NCI-H146 (cell line): ENCODE results near the gene ANKRD55.
"Not testable (repeated sequence)": the region's sequence is repeated elsewhere in the genome, so short reads cannot be mapped to it uniquely, and the experiment has no call there.

Experiments used
- DNase-seq: peaks from one replicate; lab custom pipeline; 2025; lab: John Stamatoyannopoulos, UW

ANKRD55 gene

GRCh38 chr5:56207537-56207936 lies 25.6 kb downstream of the ANKRD55 start:
- DNase-seq = no peak

DNA sequence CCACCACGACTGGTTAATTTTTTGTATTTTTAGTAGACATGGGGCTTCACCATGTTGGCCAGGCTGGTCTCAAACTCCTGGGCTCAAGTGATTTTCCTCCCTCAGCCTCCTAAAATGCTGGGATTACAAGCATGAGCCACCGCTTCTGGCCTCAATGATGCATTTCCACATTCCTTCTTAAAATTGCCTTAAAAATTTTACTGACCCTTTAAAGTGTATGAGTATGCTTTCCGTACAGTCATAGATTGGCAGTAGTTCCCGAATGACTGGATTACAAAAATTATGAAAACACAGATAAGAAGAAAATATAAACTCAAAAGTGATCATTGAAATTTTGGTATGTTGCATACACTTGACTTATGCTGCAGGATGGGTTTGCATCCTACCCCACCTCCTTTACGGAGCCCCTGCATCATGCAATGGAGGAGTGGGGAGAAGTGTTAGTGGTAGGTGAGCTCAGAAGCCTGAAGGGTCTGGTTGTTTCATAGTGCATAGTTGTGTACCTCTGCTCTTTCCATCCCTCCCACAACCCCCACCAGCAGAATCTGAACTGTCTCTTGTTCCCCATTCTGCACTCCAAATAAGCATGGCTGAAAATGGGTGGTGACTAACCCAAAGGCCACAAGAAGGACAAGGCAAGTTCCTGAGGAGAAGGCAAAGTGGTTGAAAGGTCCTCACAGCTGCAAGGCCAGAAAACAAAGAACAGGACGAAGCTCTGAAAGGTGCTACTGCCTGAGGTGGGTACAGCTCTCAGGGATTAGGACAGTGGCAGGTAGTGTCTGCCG lies 26.8 kb downstream of the ANKRD55 start:
- no peak for DNase-seq

- DNase-seq = not testable (repeated sequence)
Measured at GRCh38 chr5:56203936-56204335, 29.2 kb downstream of the ANKRD55 start.

DNA sequence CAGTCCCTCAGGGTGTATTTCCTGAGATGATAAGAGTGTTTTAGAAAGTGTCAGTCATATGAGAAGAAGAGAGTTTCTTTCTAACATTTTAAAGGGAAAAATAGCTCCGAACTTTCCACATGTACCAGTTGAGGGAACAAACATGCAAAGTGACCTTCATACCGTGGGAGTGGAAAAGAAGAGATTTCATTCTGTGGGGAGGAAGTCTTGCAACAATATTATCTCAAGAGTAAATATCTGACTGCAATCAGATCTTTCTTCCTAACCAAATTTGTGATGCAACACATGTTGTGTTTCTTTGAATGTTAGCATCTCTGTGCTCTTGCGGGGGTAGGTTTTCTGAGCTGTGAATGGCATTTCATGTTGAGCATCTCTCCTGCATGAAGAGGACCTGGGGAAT lies 30.6 kb downstream of the ANKRD55 start:
- DNase-seq = no peak

- not testable (repeated sequence) for DNase-seq
Measured at GRCh38 chr5:56201762-56202261, 31.3 kb downstream of the ANKRD55 start.

DNA sequence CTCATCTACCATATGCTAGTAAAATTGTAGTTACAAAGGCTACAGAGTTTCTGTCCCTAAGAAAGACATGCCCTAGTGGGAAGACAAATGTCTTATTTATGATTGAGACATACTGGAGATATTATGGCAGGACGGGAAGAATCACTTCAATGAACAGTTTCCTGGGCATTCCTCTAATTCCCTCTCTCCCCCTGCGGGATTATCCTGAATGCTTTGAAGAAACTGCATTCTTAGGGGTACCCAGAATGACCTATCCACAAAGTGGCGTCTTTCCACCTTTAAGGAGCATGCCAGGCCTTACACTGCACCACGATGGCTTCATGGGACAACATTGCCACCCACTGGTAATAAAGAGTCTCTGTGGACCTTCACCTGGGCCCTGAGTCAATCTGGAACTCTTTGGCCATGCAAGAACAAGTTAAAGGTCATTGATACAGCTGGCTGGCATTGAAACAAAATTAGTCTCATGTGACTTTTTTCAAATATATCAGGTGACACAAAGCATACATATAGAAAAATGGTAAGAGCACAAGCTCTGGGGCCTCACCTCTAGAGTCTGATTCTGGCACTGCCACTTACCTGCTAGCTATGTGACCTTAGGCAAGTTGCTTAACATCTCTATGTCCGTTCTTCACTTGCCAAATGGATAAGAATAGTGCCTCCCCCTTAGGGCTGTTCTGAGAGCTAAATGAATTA lies 32.0 kb downstream of the ANKRD55 start:
- DNase-seq = peak; percentile 8

DNA sequence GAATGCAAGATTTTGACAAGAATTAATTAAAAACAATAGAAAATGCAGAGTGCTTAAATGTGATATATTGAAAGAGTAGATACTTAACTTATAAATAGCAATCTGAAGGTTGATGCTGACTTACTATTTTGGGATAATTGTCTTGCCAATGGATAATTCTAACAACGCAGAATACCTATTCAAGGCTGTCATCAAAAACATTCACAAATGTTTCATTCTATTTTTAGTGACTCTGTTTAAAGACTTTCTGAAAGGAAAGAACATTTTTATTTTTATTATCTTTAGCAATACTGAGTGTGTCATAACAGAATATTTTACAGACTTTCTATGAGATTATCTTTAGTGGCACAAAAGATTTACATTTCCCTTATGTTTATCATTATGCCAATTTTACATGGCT lies 38.1 kb downstream of the ANKRD55 start:
- DNase-seq = no peak

GRCh38 chr5:56192246-56192645 lies 40.9 kb downstream of the ANKRD55 start:
- no peak for DNase-seq

DNA sequence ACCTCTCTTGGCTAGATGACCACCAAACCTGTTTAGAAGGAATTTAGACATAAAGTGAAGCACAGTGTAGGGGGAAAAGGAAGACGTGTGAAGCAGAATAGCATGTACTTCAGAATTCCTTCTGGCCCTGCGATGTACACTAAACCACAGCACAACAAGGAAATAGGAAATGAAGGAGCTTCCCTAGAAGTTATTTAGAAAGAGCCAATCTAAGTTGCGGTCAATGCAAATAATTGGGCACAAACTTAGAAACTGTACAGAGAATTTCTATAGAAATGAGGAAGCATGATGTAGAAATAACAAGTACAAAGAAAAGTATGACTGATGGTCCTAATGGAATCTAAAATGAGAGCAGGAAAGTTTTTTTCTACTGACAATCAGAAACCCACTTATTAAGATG lies 41.5 kb downstream of the ANKRD55 start:
- DNase-seq = no peak

GRCh38 chr5:56190497-56190896 lies 42.6 kb downstream of the ANKRD55 start:
- no peak for DNase-seq

- no peak for DNase-seq
Measured at GRCh38 chr5:56185768-56186311, 47.3 kb downstream of the ANKRD55 start.

DNA sequence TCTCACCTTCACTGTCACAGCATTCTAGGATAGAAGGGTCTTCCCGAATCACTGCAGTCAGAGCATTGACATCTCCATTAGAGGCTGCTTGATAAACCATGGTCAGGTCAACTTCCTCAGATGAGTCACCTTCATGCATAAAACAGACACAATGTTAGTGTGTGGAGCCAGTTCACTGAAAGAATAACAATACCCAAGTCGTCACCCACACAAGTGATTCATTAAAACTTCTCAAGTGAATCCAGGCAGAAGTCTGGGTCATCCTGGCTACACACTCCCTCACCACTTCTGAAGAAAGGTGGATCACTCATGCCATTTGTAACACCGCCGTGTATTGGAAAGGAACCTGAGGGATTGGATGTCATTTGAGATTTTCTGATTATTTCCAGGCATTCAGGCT lies 49.6 kb downstream of the ANKRD55 start:
- no peak for DNase-seq

DNA sequence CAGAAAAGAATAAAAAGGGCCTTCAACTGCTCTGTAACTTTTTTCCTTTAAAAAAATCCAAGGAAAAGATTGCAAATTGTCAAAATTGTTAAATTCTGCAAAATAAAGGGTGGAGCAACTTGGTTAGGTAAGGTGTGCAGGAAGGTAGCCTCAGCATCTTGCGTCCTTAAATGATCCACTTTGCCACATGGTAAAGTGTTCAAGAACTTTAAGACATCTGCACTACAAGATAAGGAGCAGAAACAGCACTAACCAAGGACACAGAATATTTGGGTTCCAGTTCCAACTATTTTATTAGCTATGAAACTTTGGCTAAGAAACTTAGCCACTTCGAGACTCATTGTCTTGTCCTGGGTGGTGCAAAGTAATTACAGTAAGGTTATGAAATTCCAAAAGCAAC lies 53.7 kb downstream of the ANKRD55 start:
- no peak for DNase-seq

DNA sequence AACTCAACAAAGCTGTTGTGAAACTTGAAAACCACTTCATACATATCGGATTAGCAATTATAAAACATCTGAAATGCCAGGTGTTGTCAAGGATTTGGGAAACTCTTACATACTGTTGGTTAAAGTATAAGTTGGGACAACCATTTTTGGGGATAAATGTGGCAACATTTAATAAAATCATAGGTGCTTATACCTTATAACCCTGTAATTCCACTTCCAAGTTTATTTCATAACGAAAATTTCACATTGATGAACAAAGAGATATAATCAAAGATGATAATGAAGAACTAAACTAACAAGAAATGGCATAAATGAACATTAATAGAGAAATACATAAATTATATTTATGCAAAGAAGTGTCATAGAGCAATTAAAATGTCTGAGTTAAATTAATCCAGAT lies 54.3 kb downstream of the ANKRD55 start:
- no peak for DNase-seq

DNA sequence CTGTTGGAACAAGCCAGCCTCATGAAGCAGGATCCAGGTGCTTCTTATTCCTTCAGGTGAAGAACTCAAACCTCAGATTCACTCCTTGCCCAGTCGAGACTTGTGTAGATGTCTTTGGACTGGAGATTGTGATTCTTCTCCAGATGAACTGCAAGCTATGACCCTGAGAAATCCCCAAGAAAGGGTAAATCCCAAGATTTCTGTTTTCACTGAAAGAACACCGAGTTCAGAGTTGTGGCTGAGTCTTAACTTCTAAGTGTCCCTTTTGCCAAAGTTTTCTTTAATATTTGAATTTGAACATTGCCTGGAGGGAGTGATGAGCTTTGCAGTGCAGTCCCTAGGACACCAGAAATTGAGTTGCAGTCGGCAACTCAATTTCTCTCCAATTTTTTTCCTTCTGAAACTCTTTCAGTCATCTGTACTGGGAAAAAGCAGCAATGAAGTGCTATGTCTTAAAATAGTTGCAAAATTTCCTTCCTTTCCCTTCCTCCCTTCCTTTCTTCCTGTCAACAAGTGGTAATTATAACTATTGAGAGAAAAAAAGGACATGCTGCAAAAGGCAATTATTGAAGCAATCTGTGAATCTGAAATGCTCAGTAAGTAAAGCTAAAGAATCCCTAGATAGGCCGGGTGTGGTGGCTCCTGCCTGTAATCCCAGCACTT lies 56.1 kb downstream of the ANKRD55 start:
- DNase-seq = no peak

- DNase-seq = no peak
Measured at GRCh38 chr5:56176155-56176798, 56.9 kb downstream of the ANKRD55 start.

GRCh38 chr5:56175488-56175887 lies 57.6 kb downstream of the ANKRD55 start:
- DNase-seq = no peak

DNA sequence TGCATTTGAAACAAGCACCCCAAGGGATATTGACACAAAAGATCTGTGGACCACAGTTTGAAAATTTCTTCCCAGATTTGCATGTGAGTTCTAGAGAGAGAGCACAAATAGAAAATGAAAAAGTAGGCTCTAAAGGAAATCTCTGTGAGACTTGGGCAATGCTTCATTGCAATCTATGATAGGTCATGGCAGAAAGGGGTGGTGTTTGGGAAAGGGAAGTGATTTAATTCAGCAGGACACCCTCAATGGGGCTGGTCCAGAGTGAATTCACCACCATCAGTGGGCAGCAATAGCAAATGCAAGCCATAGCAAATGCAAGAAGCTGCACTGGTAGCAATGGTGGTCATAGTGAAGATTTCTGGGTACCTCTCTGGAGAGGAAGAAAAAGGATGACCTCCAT lies 58.1 kb downstream of the ANKRD55 start:
- DNase-seq = no peak

- no peak for DNase-seq
Measured at GRCh38 chr5:56172241-56172640, 60.9 kb downstream of the ANKRD55 start.

DNA sequence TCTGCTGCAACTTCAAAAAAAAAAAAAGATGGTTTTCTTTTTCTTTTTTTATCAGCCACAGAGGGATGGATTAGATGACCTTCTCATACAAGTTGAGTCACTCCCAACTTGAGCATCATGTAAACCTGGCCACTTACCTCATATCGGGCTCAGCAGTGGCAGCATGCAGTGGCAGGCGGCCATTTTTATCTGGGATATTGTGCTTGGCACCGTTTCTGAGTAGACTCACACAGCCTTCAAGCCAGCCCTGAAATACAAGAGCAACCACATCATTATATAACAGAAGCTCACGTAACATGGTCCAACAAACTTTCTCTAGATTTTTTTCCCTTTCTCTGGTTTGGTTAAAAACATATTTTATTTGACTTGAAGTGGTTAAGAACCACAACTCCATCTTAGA lies 62.6 kb downstream of the ANKRD55 start:
- no peak for DNase-seq

GRCh38 chr5:56169949-56170348 lies 63.2 kb downstream of the ANKRD55 start:
- DNase-seq = no peak

- no peak for DNase-seq
Measured at GRCh38 chr5:56169281-56169680, 63.8 kb downstream of the ANKRD55 start.
